T-helper 2 cell treated with Interferon-gamma antibody and Interleukin-4, amounts not matched to agents 5 μg/mL and 100 μg/mL, for 36 hours (primary cell): ENCODE results near the gene UGT1A7.

Source experiments
- DNase-seq: peaks from one replicate; pipeline ENCODE4 v3.0.0; 2021; ENCODE audit warnings: low spot score
- H3K27ac Mint-ChIP-seq: one replicate; pipeline ENCODE4 v1.8.0; 2021; ENCODE audit warnings: mild to moderate bottlenecking, mixed read lengths
- H3K27me3 Mint-ChIP-seq: one replicate; pipeline ENCODE4 v1.8.0; 2021; ENCODE audit warnings: low read depth, mixed read lengths
- H3K36me3 Mint-ChIP-seq: one replicate; pipeline ENCODE4 v1.8.0; 2021; ENCODE audit warnings: low read depth, mixed read lengths
- H3K4me1 Mint-ChIP-seq: one replicate; pipeline ENCODE4 v1.8.0; 2021; ENCODE audit warnings: low read depth, mixed read lengths
- H3K4me3 Mint-ChIP-seq: one replicate; pipeline ENCODE4 v1.8.0; 2022; ENCODE audit warnings: mild to moderate bottlenecking, moderate library complexity, mixed read lengths
- H3K9me3 Mint-ChIP-seq: one replicate; pipeline ENCODE4 v1.8.0; 2021; ENCODE audit warnings: mixed read lengths

The UGT1A7 gene

GRCh38 chr2:233671290-233672161, 10.2 kb upstream of the UGT1A7 start, which contains the start of gene UGT1A9:
UGT1A9 (plus strand) TSS chr2:233671898; CDS start chr2:233671935, 37 bp downstream.
- H3K4me3 Mint-ChIP-seq: no peak within 1 kb of the TSS
- H3K36me3 Mint-ChIP-seq: no peaks in the 10 kb centered on the region
- H3K9me3 Mint-ChIP-seq: no peaks in the 10 kb centered on the region
- H3K27me3 Mint-ChIP-seq: peaks cover 2% of the 10 kb centered on the region
- DNase-seq: no peak
- no peak within 1 kb of the TSS for H3K27ac Mint-ChIP-seq
- H3K4me1 Mint-ChIP-seq: no peaks in the 10 kb centered on the region

- Mint-ChIP-seq H3K4me3 (no peak overlapping the region), H3K27ac (no peak overlapping the region), H3K4me1 (no peaks in the 10 kb centered on the region), H3K27me3 (peaks cover 4% of the 10 kb centered on the region), H3K9me3 (no peaks in the 10 kb centered on the region), H3K36me3 (no peaks in the 10 kb centered on the region)
- DNase-seq: no peak
Observed at GRCh38 chr2:233672886-233673285, 8.8 kb upstream of the UGT1A7 start.

GRCh38 chr2:233673896-233674295, 7.8 kb upstream of the UGT1A7 start:
- Mint-ChIP-seq H3K27me3 (peaks cover 5% of the 10 kb centered on the region), H3K4me3 (no peak overlapping the region), H3K4me1 (no peaks in the 10 kb centered on the region), H3K9me3 (no peaks in the 10 kb centered on the region), H3K27ac (no peak overlapping the region), H3K36me3 (no peaks in the 10 kb centered on the region)
- DNase-seq: no peak

GRCh38 chr2:233674314-233674713, 7.4 kb upstream of the UGT1A7 start:
- no peaks in the 10 kb centered on the region for H3K4me1 Mint-ChIP-seq
- no peak for DNase-seq
- no peak overlapping the region for H3K27ac Mint-ChIP-seq
- no peak overlapping the region for H3K4me3 Mint-ChIP-seq
- H3K27me3 Mint-ChIP-seq: peaks cover 5% of the 10 kb centered on the region
- H3K36me3 Mint-ChIP-seq: no peaks in the 10 kb centered on the region
- no peaks in the 10 kb centered on the region for H3K9me3 Mint-ChIP-seq

- no peaks in the 10 kb centered on the region for H3K36me3 Mint-ChIP-seq
- H3K9me3 Mint-ChIP-seq: no peaks in the 10 kb centered on the region
- peaks cover 9% of the 10 kb centered on the region for H3K27me3 Mint-ChIP-seq
- H3K4me1 Mint-ChIP-seq: no peaks in the 10 kb centered on the region
- no peak for DNase-seq
- no peak overlapping the region for H3K4me3 Mint-ChIP-seq
- H3K27ac Mint-ChIP-seq: no peak overlapping the region
Observed at GRCh38 chr2:233674995-233675394, 6.7 kb upstream of the UGT1A7 start.

GRCh38 chr2:233676046-233676445, 5.7 kb upstream of the UGT1A7 start:
- no peak overlapping the region for H3K27ac Mint-ChIP-seq
- no peak for DNase-seq
- no peaks in the 10 kb centered on the region for H3K4me1 Mint-ChIP-seq
- H3K9me3 Mint-ChIP-seq: no peaks in the 10 kb centered on the region
- H3K36me3 Mint-ChIP-seq: no peaks in the 10 kb centered on the region
- peaks cover 9% of the 10 kb centered on the region for H3K27me3 Mint-ChIP-seq
- H3K4me3 Mint-ChIP-seq: no peak overlapping the region

GRCh38 chr2:233679196-233679595, 2.5 kb upstream of the UGT1A7 start:
- Mint-ChIP-seq H3K27ac (no peak overlapping the region), H3K9me3 (no peaks in the 10 kb centered on the region), H3K27me3 (peaks cover 9% of the 10 kb centered on the region), H3K4me1 (no peaks in the 10 kb centered on the region), H3K36me3 (no peaks in the 10 kb centered on the region), H3K4me3 (no peak overlapping the region)
- no peak for DNase-seq

GRCh38 chr2:233680361-233681045, 1.2 kb upstream of the UGT1A7 start:
- no peak overlapping the region for H3K4me3 Mint-ChIP-seq
- no peak for DNase-seq
- H3K27me3 Mint-ChIP-seq: peaks cover 9% of the 10 kb centered on the region
- H3K27ac Mint-ChIP-seq: no peak overlapping the region
- no peaks in the 10 kb centered on the region for H3K9me3 Mint-ChIP-seq
- no peaks in the 10 kb centered on the region for H3K4me1 Mint-ChIP-seq
- no peaks in the 10 kb centered on the region for H3K36me3 Mint-ChIP-seq

- Mint-ChIP-seq H3K27ac (no peak overlapping the region), H3K36me3 (no peaks in the 10 kb centered on the region), H3K4me3 (no peak overlapping the region), H3K9me3 (no peaks in the 10 kb centered on the region), H3K4me1 (no peaks in the 10 kb centered on the region), H3K27me3 (peaks cover 20% of the 10 kb centered on the region)
- no peak for DNase-seq
Observed at GRCh38 chr2:233684640-233685039, 2.9 kb downstream of the UGT1A7 start.

GRCh38 chr2:233686928-233687327, 5.2 kb downstream of the UGT1A7 start:
- no peaks in the 10 kb centered on the region for H3K9me3 Mint-ChIP-seq
- no peak for DNase-seq
- H3K4me3 Mint-ChIP-seq: no peak overlapping the region
- H3K27me3 Mint-ChIP-seq: peaks cover 20% of the 10 kb centered on the region
- no peak overlapping the region for H3K27ac Mint-ChIP-seq
- no peaks in the 10 kb centered on the region for H3K4me1 Mint-ChIP-seq
- no peaks in the 10 kb centered on the region for H3K36me3 Mint-ChIP-seq

- Mint-ChIP-seq H3K27ac (no peak overlapping the region), H3K27me3 (peaks cover 20% of the 10 kb centered on the region), H3K4me1 (no peaks in the 10 kb centered on the region)
Observed at GRCh38 chr2:233688341-233688740, 6.6 kb downstream of the UGT1A7 start.

GRCh38 chr2:233689031-233689430, 7.3 kb downstream of the UGT1A7 start:
- Mint-ChIP-seq H3K27me3 (peaks cover 25% of the 10 kb centered on the region), H3K27ac (no peak overlapping the region), H3K36me3 (no peaks in the 10 kb centered on the region), H3K9me3 (no peaks in the 10 kb centered on the region), H3K4me1 (no peaks in the 10 kb centered on the region), H3K4me3 (no peak overlapping the region)
- no peak for DNase-seq

More at GRCh38 chr2:233688341-233688740, 6.6 kb downstream of the UGT1A7 start:
- no peaks in the 10 kb centered on the region for H3K36me3 Mint-ChIP-seq
- H3K4me3 Mint-ChIP-seq: no peak overlapping the region
- no peaks in the 10 kb centered on the region for H3K9me3 Mint-ChIP-seq
- DNase-seq: no peak

- H3K27me3 Mint-ChIP-seq: peaks cover 25% of the 10 kb centered on the region
- H3K9me3 Mint-ChIP-seq: no peaks in the 10 kb centered on the region
- no peak for DNase-seq
- no peak overlapping the region for H3K4me3 Mint-ChIP-seq
- no peaks in the 10 kb centered on the region for H3K36me3 Mint-ChIP-seq
- no peaks in the 10 kb centered on the region for H3K4me1 Mint-ChIP-seq
- no peak overlapping the region for H3K27ac Mint-ChIP-seq
Observed at GRCh38 chr2:233689501-233689900, 7.8 kb downstream of the UGT1A7 start.

- no peaks in the 10 kb centered on the region for H3K36me3 Mint-ChIP-seq
- no peak overlapping the region for H3K4me3 Mint-ChIP-seq
- H3K4me1 Mint-ChIP-seq: no peaks in the 10 kb centered on the region
- DNase-seq: no peak
- peaks cover 27% of the 10 kb centered on the region for H3K27me3 Mint-ChIP-seq
- H3K9me3 Mint-ChIP-seq: no peaks in the 10 kb centered on the region
- H3K27ac Mint-ChIP-seq: no peak overlapping the region
Observed at GRCh38 chr2:233690444-233690843, 8.7 kb downstream of the UGT1A7 start.
